Left hindlimb (tissue), 1 donor: ENCODE measurements around the gene CSTPP1.

ENCODE experiments used
- DNase-seq: peaks from one replicate; pipeline ENCODE4 v3.0.0-alpha.2; 2018

CSTPP1 gene

GRCh38 chr11:47144541-47144940 is 208.0 kb downstream of the CSTPP1 start:
- DNase-seq, result no peak

GRCh38 chr11:47147250-47147649 is 210.7 kb downstream of the CSTPP1 start:
- no peak for DNase-seq

- no peak for DNase-seq
Measured at GRCh38 chr11:47147681-47148080, 211.1 kb downstream of the CSTPP1 start.

GRCh38 chr11:47148270-47148669 is 211.7 kb downstream of the CSTPP1 start:
- no peak for DNase-seq

- peak; percentile 56 for DNase-seq
Measured at GRCh38 chr11:47148903-47149531, 212.5 kb downstream of the CSTPP1 start.

GRCh38 chr11:47149782-47150181 is 213.2 kb downstream of the CSTPP1 start:
- no peak for DNase-seq

- no peak for DNase-seq
Measured at GRCh38 chr11:47152126-47152952, 215.8 kb downstream of the CSTPP1 start.

- peak; percentile 89 for DNase-seq
Measured at GRCh38 chr11:47152953-47153950, 216.7 kb downstream of the CSTPP1 start.

- no peak for DNase-seq
Measured at GRCh38 chr11:47154616-47155570, 218.3 kb downstream of the CSTPP1 start.

GRCh38 chr11:47155879-47156278 is 219.3 kb downstream of the CSTPP1 start:
- DNase-seq, result no peak

GRCh38 chr11:47156333-47156732 is 219.8 kb downstream of the CSTPP1 start:
- DNase-seq, result no peak

GRCh38 chr11:47156951-47157350 is 220.4 kb downstream of the CSTPP1 start:
- DNase-seq, result no peak

- DNase-seq, result no peak
Measured at GRCh38 chr11:47157805-47158204, 221.2 kb downstream of the CSTPP1 start.

- no peak for DNase-seq
Measured at GRCh38 chr11:47158242-47158641, 221.7 kb downstream of the CSTPP1 start.

GRCh38 chr11:47160753-47161133 is 224.2 kb downstream of the CSTPP1 start:
- DNase-seq, result no peak

- peak; percentile 77 for DNase-seq
Measured at GRCh38 chr11:47161134-47161854, 224.7 kb downstream of the CSTPP1 start.

GRCh38 chr11:47161890-47162289 is 225.3 kb downstream of the CSTPP1 start:
- no peak for DNase-seq

GRCh38 chr11:47162426-47162825 is 225.9 kb downstream of the CSTPP1 start:
- DNase-seq, result no peak

- DNase-seq, result no peak
Measured at GRCh38 chr11:47163193-47163592, 226.6 kb downstream of the CSTPP1 start.

GRCh38 chr11:47163898-47164297 is 227.3 kb downstream of the CSTPP1 start:
- no peak for DNase-seq

GRCh38 chr11:47164321-47164720 is 227.8 kb downstream of the CSTPP1 start:
- DNase-seq, result no peak
